ENCODE measurements around the gene ERBB4. TPM values are rescaled to one million over a fixed set of nuclear protein-coding genes. Genes with fewer than 3 reads are reported as not detected.

Gene ERBB4
- total and polyA plus RNA-seq, 10 of the 15 experiments (the other 5 are each of a cell fraction or from before 2014, with no cell fraction given), result under 0.01 to 0.23 (median 0.01) TPM; not detected in 4

DNA sequence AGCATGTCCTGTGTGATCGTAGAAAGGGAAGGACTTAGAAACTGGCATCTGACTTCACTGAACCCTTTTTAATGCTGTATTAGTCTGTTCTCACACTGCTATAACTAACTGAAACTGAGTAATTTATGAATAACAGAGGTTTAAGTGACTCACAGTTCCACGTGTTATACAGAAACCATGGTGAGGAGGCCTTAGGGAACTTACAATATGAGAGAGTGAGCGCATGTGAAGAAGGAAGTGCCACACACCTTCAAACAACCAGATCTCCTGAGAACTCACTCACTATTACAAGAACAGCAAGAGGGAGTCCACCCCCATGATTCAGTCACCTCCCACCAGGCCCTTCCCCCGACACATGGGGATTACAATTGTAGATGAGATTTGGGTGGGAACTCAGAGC lies 1170.9 kb downstream of the ERBB4 start (continued):
- TF ChIP-seq, protein P1, sequence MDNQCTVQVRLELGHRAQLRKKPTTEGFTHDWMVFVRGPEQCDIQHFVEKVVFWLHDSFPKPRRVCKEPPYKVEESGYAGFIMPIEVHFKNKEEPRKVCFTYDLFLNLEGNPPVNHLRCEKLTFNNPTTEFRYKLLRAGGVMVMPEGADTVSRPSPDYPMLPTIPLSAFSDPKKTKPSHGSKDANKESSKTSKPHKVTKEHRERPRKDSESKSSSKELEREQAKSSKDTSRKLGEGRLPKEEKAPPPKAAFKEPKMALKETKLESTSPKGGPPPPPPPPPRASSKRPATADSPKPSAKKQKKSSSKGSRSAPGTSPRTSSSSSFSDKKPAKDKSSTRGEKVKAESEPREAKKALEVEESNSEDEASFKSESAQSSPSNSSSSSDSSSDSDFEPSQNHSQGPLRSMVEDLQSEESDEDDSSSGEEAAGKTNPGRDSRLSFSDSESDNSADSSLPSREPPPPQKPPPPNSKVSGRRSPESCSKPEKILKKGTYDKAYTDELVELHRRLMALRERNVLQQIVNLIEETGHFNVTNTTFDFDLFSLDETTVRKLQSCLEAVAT (IDR thresholded peaks at IDR 0.05), result no peak
- no peak for TF ChIP-seq GABPA (IDR thresholded peaks at IDR 0.05; ENCODE audit: low read depth)
- TF ChIP-seq, protein P2, sequence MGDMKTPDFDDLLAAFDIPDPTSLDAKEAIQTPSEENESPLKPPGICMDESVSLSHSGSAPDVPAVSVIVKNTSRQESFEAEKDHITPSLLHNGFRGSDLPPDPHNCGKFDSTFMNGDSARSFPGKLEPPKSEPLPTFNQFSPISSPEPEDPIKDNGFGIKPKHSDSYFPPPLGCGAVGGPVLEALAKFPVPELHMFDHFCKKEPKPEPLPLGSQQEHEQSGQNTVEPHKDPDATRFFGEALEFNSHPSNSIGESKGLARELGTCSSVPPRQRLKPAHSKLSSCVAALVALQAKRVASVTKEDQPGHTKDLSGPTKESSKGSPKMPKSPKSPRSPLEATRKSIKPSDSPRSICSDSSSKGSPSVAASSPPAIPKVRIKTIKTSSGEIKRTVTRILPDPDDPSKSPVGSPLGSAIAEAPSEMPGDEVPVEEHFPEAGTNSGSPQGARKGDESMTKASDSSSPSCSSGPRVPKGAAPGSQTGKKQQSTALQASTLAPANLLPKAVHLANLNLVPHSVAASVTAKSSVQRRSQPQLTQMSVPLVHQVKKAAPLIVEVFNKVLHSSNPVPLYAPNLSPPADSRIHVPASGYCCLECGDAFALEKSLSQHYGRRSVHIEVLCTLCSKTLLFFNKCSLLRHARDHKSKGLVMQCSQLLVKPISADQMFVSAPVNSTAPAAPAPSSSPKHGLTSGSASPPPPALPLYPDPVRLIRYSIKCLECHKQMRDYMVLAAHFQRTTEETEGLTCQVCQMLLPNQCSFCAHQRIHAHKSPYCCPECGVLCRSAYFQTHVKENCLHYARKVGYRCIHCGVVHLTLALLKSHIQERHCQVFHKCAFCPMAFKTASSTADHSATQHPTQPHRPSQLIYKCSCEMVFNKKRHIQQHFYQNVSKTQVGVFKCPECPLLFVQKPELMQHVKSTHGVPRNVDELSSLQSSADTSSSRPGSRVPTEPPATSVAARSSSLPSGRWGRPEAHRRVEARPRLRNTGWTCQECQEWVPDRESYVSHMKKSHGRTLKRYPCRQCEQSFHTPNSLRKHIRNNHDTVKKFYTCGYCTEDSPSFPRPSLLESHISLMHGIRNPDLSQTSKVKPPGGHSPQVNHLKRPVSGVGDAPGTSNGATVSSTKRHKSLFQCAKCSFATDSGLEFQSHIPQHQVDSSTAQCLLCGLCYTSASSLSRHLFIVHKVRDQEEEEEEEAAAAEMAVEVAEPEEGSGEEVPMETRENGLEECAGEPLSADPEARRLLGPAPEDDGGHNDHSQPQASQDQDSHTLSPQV (IDR thresholded peaks at IDR 0.05), result no peak
- TF ChIP-seq, protein P3, sequence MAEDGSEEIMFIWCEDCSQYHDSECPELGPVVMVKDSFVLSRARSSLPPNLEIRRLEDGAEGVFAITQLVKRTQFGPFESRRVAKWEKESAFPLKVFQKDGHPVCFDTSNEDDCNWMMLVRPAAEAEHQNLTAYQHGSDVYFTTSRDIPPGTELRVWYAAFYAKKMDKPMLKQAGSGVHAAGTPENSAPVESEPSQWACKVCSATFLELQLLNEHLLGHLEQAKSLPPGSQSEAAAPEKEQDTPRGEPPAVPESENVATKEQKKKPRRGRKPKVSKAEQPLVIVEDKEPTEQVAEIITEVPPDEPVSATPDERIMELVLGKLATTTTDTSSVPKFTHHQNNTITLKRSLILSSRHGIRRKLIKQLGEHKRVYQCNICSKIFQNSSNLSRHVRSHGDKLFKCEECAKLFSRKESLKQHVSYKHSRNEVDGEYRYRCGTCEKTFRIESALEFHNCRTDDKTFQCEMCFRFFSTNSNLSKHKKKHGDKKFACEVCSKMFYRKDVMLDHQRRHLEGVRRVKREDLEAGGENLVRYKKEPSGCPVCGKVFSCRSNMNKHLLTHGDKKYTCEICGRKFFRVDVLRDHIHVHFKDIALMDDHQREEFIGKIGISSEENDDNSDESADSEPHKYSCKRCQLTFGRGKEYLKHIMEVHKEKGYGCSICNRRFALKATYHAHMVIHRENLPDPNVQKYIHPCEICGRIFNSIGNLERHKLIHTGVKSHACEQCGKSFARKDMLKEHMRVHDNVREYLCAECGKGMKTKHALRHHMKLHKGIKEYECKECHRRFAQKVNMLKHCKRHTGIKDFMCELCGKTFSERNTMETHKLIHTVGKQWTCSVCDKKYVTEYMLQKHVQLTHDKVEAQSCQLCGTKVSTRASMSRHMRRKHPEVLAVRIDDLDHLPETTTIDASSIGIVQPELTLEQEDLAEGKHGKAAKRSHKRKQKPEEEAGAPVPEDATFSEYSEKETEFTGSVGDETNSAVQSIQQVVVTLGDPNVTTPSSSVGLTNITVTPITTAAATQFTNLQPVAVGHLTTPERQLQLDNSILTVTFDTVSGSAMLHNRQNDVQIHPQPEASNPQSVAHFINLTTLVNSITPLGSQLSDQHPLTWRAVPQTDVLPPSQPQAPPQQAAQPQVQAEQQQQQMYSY (CRISPR knock-in tag; IDR thresholded peaks at IDR 0.05), result no peak
- no peak for TF ChIP-seq PML (IDR thresholded peaks at IDR 0.05; ENCODE audit: low read length)
- no peak for TF ChIP-seq NFIC (IDR thresholded peaks at IDR 0.05; ENCODE audit: low read depth, low read length)
- peak; percentile 44 for TF ChIP-seq SMAD1 (IDR thresholded peaks at IDR 0.05; ENCODE audit: low read depth, partially characterized antibody)
- no peak for TF ChIP-seq WRNIP1 (IDR thresholded peaks at IDR 0.05; ENCODE audit: borderline replicate concordance, low read depth, low read length)
- TF ChIP-seq YBX1 (IDR thresholded peaks at IDR 0.05), result no peak
- TF ChIP-seq MXI1 (IDR thresholded peaks at IDR 0.05; ENCODE audit: low read depth, low read length), result no peak
- TF ChIP-seq YY1 (IDR thresholded peaks at IDR 0.05; ENCODE audit: low read depth, low read length), result no peak
- TF ChIP-seq EED (IDR thresholded peaks at IDR 0.05; ENCODE audit: low read depth), result no peak
- TF ChIP-seq CREB1 (IDR thresholded peaks at IDR 0.05; ENCODE audit: low read depth), result no peak
- TF ChIP-seq NFYA (IDR thresholded peaks at IDR 0.05; ENCODE audit: borderline replicate concordance, low read depth, low read length), result no peak
- no peak for TF ChIP-seq FOXM1 (IDR thresholded peaks at IDR 0.05; ENCODE audit: low read depth, low read length)
- TF ChIP-seq CBX5 (IDR thresholded peaks at IDR 0.05; ENCODE audit: low read depth), result no peak
- TF ChIP-seq GATAD2B (conservative IDR thresholded peaks at IDR 0.05; ENCODE audit: low read depth), result no peak
- peak; percentile 76 for TF ChIP-seq ATF7 (IDR thresholded peaks at IDR 0.05; ENCODE audit: low read depth)
- no peak for TF ChIP-seq TBL1XR1 (IDR thresholded peaks at IDR 0.05; ENCODE audit: low read depth, low read length)
- TF ChIP-seq CREM (IDR thresholded peaks at IDR 0.05; ENCODE audit: low read depth), result no peak
- no peak for TF ChIP-seq CTCF (IDR thresholded peaks at IDR 0.05 in 2 of 3, conservative IDR thresholded peaks at IDR 0.05 in 1 of 3; ENCODE audit: control insufficient read depth in 2 of 3, extremely low read depth in 1 of 3, insufficient read depth in 1 of 3, low read depth in 3 of 3, low read length in 3 of 3)
- TF ChIP-seq TCF3 (IDR thresholded peaks at IDR 0.05; ENCODE audit: borderline replicate concordance, insufficient read depth, low read depth, low read length), result no peak
